GM21367 (cell line): ENCODE results near the gene GNAL.
"Not testable (repeated sequence)": the region's sequence is repeated elsewhere in the genome, so short reads cannot be mapped to it uniquely, and the experiment has no call there.

Source experiments
- ATAC-seq: cut with Tn5 transposase; IDR thresholded peaks from one replicate; pipeline ENCODE4 v1.9.1; 2021; ENCODE audit not compliant: unreplicated experiment

Gene GNAL

DNA sequence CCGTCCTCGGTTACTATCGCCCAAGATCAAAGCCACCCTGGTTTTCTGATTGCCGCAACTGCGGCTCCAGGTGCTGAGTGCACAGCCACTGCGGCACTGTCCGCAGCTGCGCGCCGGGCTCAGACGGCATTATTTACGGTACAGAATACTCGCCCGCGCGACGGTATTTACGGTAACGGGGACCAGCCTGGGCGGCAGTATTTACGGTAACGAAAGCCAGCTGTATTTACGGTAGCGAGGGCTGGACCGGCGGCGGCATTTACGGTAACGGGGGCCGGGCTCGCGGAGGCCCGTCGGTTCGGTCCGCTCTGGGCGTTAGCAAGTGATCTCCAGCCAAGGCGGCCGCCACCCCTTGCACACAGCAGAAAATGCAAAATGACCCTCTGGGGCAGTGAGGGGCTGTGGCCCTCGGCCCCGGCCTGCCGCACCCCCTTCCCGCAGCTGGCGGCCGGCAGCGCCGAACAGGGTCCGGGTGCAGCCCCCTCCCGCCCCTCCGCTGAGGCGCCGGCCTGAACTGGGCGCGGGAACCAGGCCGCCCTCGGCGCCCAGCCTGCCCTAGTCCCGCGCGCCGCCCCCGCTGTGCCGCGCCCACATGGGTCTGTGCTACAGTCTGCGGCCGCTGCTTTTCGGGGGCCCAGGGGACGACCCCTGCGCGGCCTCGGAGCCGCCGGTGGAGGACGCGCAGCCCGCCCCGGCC lies at the start of gene GNAL:
Gene GNAL, plus strand, starts transcription at position 293 of the 697 bp plus-strand sequence. Its CDS starts 300 bp downstream, at position 593.
- ATAC-seq = peak; percentile 57

DNA sequence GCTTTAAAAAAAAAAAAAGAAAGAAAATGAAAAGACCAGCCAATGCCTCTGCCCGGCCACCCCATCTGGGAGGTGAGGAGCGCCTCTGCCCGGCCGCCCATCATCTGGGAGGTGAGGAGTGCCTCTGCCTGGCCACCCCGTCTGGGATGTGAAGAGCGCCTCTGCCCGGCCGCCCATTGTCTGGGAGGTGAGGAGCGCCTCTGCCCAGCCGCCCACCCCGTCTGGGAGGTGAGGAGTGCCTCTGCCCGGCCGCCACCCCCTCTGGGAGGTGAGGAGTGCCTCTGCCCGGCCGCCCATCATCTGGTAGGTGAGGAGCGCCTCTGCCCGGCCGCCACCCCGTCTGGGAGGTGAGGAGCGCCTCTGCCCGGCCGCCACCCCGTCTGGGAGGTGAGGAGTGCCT lies 41.8 kb upstream of the GNAL start:
- not testable (repeated sequence) for ATAC-seq

DNA sequence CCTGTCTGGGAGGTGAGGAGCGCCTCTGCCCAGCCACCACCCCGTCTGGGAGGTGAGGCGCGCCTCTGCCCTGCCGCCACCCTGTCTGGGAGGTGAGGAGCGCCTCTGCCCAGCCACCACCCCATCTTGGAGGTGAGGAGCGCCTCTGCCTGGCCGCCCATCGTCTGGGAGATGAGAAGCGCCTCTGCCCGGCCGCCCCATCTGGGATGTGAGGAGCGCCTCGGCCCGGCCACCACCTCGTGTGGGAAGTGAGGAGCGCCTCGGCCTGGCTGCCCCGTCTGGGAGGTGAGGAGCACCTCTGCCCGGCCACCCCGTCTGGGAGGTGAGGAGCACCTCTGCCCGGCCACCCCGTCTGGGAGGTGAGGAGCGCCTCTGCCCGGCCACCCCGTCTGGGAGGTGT lies 41.3 kb upstream of the GNAL start:
- ATAC-seq = not testable (repeated sequence)

DNA sequence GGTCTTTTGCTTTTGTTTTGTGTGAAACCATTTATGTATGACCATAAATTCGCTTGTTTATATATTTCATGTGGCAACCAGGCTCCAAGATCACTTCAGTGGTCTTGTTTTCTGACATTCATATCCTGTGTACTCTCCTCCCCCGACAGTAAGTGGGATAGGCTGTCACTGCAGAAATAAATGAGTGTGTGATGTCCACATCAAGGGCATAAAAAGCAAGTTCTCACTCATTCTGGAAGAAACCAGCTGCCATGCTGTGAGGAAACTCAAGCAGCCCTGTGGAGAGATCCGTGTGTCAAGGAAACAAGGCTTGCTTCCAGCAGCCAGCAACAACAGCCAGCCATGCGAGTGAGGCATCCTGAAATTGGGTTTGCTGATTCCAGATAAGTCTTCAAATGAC lies 39.2 kb upstream of the GNAL start:
- ATAC-seq = no peak

DNA sequence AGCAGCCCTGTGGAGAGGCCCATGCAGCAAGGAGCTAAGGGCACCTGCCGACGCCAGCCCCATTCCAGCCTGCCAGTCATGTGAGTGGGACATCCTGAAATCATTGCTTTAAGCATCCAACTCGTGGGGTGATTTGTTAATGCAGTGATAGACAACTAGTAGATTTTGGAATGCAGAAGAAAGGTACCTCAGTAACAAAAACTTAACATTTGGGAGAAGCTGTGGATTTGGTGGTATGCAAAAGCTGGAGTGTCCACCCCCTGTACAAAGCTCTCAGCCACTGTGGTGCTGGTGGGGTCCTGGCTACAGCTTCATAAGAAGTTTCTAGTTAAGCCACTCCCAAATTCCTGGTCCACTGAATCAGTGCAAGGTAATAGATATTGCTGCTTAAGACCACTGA lies 37.2 kb upstream of the GNAL start:
- no peak for ATAC-seq

DNA sequence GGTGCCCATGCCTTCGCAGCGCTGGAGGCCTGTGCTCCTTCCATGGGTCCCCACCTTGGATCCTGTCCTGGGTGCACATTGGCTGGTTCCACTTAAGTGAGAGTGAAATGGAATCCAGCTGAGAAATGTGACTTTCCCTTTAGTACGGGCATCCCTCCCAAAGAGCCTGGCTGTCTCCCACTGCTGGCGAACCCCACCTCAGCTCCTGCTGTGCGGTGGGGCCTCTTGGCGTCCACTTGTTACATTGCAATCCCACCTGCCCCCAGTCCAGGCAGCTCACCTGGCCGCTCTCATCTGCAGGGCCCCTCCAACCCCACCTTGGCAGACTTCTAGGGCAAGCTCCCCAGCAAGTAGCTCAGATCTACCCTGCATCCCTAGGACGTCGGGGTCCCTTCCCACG lies 35.5 kb upstream of the GNAL start:
- no peak for ATAC-seq

DNA sequence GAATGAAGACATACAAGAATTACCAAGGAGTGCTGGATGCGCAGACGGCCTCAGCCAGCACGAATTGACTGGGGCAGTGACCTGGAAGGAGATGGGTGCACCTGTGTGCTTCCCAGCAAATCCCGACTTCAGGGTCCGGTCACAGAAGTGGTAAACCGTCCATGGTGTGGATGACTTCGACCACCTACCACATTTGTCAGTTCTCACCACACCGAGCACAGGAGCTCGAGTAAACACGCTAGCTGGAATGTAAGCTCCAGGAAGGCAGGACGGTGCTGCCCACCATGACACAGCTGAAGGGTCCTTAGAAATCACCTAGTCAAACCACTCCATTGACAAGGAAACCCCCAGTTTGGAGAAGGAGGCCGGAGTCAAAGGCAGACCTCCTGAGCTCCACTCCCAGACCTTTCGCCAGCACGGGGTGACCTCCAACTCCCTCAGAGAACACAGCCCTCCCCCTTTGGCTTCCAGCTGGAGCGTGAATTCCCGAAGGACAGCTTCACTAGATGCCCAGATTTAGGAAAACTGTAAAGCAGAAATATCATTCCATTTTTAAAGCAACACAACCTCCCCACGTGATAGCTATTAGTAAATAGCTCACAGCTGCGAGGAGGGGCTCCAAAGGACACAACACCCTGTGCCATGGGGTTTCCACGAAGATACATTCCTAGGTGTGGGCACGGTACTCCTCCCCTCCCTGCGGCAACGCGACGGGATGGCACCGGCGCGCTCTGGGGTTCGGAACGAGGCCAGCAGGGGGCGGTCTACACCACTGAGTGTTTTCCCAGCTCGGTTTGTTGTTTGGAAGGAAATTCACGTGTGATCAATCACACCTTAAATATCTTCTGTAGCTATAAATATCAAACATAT lies 34.1 kb upstream of the GNAL start:
- no peak for ATAC-seq

DNA sequence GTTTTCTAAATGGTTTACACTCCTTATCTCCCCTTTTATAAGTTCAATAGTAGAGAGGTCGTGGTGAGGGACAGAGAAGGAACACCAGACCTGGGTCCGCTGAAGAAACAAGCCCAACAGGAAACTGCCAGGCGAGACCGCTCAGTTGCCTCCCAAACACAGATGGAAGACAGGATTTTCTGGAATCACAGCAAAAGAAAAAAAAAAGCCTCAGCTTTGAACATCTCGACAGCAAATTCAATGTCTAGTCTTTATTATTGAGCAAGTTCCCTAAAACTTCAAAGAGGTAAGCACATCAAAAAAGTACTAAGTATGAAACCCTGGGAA lies 33.5 kb upstream of the GNAL start:
- ATAC-seq = no peak

DNA sequence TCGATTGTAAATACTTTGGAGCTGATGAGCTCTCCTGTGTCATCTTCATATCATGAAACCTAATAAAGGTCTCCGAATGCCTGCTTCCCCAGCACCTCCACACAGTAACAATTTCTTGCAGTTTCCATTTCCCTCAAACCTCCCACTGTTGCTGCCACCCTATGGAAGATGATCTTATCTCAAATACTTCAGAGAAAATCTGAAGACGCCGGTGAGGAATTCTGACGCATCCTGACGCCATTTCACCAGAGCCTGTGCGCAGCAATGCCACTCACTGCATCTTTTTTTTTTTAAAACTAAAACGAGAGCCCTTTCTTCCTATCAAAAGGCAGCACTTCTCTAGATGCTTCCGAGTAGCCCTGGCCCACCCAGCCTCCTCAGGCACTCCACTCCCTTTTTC lies 31.9 kb upstream of the GNAL start:
- ATAC-seq = no peak

DNA sequence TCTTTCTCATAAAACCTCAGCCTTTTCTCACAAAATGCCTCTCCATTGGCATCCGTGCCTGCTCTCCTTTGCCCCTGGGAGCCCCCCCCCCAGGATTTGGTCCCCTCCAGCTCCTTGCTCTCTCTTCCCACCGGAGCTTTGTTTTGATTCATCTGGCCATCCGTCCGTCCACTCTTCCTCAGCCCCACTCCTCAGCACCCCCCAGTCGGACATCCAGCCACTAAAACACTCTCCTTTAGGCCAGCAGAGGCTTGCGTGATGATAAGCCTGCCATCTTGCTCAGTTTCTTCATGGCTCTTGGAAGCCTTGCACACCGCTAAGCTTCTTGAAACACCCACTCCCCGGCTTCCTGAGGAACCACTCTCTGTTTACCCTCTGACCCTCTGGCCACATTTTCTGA lies 31.5 kb upstream of the GNAL start:
- no peak for ATAC-seq

DNA sequence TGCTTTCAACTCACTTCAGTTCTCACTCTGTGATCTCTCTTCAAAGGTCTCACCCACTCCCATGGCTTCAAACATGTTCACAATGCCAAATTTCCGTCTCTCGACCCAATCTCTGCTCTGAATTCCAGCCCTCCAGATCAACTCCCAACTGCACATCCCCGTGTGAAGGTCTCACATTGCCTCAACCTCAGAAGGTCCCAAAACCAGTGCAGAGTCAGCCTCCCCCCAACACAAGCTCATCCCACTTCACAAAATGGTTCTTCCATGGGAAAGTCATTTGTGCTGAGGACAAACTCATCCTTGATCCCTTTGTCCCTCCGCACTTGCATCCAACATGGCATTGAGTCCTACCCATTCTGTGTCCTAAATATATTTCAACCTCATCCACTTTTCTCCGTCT lies 31.0 kb upstream of the GNAL start:
- ATAC-seq = no peak

DNA sequence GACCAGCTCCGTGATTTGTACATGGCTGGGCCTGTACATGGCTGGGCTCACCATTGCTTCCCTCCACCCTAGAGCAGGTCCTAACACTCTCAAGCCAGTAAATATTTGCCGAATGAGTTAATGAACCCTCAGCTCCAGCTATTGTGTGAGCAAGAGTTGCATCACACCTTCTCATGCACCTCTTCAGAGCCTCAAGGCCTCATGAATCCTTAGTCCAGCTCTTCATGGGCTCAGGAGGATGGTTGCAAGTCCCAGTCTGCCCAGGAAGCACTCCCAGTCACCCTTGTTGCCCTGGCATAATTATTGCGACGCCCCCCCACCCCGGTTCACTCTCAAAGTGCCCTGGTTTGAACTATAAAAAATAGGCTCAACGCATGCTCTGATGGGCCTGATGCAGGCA lies 30.1 kb upstream of the GNAL start:
- no peak for ATAC-seq

DNA sequence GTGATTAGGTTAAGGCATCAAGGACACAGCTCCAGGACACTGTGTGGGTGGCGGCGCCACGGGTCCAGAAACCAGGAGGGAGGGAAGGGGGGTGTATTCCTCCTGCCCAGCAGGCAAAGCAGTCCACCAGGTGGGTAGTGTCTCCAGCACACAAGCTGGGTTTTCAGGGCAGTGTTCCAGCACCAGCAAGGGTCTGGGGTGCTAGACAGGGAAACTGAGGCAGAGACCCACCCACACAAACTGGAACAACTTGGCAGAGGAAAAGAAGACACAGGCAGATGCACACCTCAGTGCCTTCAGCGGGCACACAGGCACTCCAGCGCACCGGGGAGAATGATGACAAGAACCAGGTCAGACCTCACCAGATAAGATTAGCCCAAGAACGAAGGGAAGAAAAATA lies 28.4 kb upstream of the GNAL start:
- no peak for ATAC-seq

DNA sequence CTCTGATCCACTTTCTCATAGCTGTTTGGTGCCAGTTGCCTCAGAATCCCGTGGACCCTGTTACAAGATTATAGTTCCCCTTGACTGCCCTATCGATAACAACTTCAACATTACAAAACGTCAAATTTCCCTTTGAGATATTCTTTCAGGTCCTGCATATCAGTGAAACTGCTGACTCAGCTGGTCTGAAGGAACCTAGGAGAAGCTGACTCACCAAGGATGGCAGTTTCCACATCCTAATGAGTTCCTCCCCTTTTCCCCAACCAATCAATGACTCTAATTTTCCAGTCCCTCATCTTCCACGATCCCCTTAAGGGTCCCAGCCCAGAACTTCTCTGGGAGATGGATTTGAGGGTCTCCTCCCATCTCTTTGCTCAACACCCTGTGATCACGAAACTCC lies 27.6 kb upstream of the GNAL start:
- no peak for ATAC-seq

DNA sequence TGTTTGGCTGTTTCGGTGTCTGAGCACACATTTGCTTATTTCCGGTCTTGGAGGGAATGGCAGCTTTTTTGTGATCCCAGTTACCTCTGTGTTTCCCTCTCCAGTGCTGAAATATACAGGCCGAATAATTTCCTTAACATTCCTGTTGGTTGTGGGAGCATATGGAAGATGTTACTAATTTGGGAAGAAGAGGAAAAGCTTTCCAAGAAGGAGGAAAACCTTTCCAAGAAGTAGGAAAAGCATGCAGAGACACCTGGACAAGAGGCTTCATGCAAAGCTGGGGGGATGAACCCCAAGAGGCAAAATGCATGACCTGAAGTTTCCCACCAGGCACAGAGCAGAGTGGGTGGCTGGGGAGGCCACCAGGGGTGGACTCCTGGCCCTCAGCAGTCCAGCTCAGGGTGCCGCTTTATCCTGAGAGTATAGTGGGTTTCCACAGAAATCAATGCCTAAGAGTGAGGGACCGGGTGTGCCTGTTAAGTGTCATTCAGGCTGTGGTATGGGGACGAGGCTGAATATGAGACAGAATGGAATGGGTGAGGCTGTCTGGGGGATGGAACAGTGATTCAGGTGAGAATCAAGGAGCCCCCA lies 25.5 kb upstream of the GNAL start:
- ATAC-seq = no peak

DNA sequence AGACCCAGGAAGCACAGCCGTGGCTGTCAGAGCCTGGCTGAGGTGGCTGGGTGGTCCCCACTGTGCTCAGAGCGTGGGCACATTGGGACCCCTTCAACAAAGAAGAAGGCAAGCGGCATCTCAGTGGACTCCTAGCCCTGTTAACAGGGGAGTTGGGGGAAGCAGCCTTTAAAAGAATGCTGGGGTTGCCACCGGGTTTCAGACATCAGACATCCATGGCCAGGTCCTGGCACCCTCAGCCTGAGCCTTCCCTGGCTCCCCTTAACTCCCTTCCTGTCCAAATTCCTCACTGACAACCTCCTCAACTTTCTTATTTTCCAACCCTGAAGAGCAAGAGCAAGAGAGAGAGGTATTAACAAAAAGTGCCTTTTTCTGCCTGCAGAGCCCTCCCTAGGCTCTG lies 24.8 kb upstream of the GNAL start:
- ATAC-seq = no peak

DNA sequence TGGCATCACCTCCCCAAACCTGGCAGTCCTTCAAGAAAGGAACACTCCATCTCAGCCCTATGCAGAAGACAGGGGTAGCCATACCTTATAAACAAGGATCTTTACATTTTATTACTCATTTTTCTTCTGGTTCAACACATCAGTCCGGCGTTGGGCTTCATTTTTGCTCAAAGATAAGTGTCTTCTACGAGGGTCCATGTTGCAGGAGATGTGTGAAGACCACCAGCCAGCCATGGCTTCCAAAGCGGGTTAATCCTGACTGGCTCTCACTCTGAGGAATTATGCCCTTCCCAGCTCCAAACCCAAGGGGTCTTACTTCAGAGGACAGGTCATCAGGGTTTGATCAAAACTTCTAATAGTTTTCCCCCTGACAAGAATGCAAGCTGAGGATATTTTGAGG lies 23.9 kb upstream of the GNAL start:
- ATAC-seq = no peak

DNA sequence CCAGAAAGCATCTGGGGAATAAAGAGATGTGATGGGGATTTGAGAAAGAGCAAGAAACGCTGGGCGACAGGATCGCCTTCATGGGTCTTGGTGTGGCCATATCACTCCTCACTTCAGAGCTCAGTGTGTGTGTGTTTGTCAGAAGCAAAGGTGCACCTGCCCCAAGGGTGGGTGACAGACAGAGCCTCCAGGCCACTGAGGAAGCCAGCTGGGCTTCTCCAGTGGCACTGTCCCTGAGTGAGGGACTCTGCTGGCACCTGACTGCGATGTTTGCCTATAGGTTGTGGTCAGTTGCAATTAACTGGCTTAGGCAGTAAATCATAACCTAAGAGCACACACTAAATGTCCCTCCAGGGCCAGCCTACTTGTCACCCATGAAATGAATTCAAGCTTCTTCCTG lies 23.5 kb upstream of the GNAL start:
- no peak for ATAC-seq

DNA sequence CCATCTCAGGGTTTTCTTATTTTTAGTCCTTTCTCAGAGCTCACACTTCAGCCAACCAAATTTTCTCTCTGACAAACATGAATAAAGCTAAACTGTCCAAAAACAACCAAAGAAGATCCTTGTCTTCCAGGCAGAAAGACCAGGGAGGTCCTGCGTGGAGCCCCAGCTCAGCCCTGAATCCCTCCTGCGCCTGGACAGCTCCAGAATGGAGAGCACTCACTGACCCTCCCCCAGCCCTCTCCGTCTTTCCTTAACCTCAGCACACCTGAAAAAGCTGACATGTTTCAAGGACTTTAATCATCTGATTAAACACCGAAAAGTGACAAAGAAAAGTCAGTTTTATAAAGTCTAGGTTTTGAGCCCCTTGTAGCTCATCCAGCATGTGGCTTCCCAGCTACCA lies 22.9 kb upstream of the GNAL start:
- ATAC-seq = no peak

DNA sequence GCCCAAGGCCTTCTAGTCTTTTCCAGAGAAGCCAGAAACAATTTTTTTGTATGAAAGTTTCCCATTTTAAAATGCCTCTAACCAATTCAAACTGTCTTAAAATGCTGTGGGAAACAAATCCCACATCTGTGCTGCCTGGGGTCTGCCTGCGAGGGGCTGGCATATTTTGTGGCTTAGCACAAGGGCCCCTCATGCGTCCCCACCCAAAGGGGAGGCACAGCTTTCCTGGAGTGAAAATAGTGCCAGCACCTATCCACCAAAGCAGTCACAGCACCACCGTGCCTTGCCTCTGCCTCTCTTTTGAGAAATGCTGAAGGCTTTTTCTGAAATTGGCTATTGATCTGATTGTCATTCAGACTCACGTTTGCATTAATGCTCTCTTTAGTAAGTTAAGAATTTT lies 22.2 kb upstream of the GNAL start:
- ATAC-seq = no peak

DNA sequence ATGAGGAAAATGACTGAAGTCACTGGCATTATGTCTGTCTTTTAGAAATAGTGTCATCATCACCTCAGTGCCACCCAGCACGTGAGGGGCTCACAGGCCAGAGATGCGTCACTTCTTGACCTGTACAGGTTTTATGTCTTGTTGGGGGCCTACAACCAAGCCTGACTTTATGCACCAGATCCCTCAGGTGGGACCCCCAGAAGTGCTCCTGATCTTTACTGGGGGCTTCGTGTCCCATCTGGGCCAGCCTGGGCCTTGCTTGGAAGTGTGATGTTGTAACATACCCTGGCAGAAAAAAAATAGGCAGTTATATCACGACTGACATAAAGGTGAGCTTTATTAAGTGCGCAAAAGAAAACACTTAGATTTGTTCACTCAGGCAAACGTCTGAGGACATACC lies 21.5 kb upstream of the GNAL start:
- ATAC-seq = no peak

DNA sequence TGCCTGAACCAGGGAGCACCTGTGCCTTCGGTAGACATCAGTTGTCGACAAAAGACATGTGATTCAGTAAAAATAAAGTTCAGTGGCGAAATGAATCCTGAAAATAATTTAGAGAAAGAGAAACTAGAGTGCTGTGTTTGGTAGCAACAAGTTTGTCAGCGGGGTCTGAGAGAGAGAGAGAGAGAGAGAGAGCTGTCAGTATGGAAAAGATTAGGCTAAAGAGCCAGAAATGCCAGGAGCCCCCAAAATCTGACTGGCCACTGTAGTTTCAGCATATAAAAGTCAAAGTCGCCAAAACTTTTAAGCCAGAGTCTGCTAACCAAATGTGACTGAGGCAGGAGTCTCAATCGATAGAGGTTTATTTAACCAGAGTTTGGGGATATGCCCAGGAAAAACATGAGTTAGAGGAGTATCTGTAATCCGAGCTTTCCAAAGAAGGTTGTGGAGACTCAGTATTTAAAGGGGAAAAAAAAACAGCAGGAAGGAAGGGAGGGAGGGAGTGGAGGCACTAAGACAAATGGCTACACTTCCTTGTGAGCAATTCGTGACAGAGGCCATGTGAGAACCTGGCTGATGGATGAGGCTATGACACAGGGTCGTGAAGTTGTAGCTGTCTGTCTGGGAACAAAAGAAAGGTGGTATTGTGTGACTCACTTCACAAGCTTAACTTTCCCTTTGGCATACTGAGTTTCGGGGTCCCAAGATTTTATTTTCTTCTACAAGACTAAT lies 20.5 kb upstream of the GNAL start:
- ATAC-seq = no peak
